DMS114 treated with DMSO at 0.1 percent for 48 hours (cell line): Measurements from ENCODE around the gene DIAPH1.

Experiments
- DNase-seq: peaks from one replicate; lab custom pipeline; 2025; ENCODE audit not compliant: unreplicated experiment; lab: John Stamatoyannopoulos, UW

Gene DIAPH1

GRCh38 chr5:141565826-141566570 is 52.8 kb downstream of the DIAPH1 start:
- no peak for DNase-seq

DNA sequence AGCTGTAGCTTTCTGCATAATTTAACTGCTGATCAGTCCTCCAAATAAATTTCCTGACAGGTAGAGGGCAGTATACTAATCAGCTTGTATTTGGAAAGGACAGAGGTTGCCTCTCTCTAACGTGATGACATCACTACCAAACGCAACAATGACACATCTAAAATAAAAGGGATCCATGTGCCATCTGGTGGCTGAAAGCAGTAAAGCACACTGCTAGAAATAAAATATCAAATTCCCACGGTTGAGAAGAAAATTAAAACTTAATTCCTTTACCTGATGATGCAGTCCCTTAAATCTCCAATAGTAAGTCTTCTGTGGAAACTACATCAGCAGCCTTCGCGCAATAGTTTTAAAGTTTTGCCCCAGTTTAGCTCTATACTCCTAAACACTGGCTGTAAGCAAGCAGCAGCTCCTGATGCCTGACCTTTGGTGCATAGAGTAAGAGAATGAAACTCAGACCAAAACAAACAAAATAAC is 54.5 kb downstream of the DIAPH1 start:
- peak; percentile 91 for DNase-seq

- DNase-seq: peak; percentile 11
Measured at GRCh38 chr5:141560725-141561483, 57.9 kb downstream of the DIAPH1 start.

DNA sequence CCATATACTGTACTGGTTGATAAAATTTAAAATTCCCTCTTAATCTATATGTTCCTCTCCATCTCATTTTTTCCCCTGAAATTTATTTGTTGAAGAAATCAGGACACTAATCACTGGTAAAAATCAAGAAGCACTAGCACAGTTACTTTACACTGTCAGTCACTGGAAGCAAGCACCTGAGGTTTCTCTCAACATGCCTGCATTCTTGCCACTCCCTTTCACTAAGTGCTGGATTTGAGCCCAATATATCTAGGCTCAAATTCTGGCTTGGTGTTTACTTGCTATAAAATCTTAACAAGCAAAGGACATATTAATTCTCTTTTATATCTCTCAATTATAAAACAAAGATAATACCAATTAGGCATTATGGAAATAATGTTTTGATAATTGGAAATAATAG is 58.6 kb downstream of the DIAPH1 start:
- DNase-seq: no peak

- no peak for DNase-seq
Measured at GRCh38 chr5:141559461-141559860, 59.3 kb downstream of the DIAPH1 start.

DNA sequence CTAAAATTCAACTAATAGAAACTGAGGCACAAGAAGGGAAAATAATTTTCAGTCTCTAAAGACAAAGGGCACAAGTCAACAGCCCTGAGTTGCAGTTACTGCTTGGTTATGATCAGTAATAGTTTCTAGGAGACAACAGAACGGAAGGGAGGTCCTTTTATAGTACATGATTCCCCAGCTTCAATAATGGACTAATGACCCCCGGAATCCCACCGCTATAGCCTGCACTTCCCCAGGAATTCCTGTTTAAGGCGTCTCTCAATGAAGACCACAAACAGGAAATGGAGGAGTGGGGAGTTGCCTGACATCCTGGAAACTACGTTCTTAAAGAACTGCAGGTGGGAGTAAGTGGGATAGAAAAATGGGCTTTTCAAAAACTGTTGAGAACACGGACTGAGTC is 60.6 kb downstream of the DIAPH1 start:
- DNase-seq: no peak

DNA sequence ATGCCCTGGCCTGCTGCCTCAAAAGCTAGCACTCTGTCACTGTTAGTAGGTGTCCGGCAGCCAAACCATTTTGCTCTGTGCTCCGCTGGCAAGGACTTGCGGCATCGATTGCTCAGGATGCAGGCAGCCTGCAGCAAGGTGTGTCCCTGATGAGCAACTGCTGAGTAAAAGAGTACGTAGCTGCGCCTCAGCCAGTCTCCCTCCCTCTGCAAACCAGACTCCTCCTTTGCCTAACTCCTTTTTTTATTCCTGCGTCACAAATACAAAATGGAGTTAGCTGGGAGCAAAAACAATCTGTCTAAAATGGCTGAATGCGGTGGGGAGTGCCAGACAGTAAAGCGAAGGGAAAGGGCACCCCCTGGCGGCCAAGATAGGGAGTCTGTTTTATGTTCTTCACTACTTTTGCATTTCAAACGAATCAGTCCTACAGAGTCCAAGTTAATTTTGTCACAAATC is 61.1 kb downstream of the DIAPH1 start:
- DNase-seq: peak; percentile 91

DNA sequence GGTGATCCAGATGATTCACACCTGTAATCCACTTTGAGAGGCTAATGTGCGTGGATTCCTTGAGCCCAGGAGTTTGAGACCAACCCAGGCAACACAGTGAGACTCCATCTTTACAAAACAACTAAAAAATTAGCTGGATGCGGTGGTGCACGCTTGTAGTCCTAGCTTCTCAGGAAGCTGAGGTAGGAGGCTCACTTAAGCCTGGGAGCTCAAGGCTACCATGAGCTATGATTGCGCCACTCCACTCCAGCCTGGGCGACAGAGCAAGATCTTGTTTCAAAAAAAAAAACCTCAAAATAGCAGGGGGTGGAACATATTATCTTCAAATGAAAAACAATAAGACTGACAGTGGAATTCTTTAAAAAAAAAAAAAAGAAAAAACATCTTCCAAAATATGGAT is 70.9 kb downstream of the DIAPH1 start:
- no peak for DNase-seq

DNA sequence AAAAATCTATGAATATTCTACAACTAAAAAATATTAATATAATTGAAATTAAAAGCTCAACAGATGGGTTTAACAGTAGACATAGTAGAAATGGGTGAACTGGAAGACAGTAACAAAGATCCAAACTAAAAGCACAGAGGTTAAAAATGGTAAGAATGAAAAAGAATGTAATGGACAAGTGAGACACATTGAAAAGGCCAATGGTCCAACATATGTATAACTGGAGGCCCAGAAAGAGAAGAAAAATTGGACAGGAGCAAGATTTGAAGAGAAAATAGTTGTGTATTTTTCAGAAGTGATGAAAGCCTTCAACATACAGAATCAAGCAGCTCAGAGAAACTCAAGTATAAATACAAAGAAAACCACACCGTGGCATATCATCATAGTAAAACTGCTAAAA is 71.3 kb downstream of the DIAPH1 start:
- no peak for DNase-seq

- no peak for DNase-seq
Measured at GRCh38 chr5:141543053-141543452, 75.7 kb downstream of the DIAPH1 start.

GRCh38 chr5:141534492-141535213 is 84.1 kb downstream of the DIAPH1 start:
- DNase-seq: no peak

DNA sequence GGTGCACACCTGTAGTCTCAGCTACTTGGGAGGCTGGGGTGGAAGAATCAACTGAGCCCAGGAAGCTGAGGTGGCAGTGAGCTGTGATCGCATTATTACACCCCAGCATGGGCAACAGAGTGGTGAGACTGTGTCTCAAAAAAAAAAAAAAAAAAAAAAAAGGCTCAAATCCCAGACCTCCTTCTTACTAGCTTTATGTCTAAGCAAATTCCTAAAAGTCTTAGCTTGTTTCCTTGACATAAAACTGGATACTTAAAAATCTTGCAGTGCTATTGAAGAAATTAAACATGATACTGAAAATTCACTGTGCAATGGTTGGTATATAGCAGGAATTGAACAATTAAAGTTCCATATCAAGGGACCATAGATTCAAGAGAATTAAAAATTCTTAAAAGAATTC is 84.9 kb downstream of the DIAPH1 start:
- DNase-seq: no peak

DNA sequence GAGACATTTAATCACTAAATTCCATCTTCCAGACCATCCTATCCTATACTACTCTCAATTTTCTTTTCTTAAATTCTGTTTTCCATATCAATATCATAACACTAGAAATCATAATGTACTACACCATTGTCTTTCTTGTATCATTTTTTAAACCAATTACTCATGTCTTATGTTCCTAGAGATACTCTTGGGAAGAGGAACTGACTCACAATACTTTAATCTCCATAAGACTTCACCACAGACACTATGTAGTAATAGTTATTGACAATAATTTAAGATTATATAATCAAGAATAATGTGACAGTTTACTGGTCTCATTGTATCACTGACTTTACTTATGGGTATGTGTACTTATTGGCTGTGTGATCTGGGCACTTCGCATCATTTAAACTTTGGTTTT is 86.1 kb downstream of the DIAPH1 start:
- DNase-seq: no peak

- no peak for DNase-seq
Measured at GRCh38 chr5:141529873-141530272, 88.9 kb downstream of the DIAPH1 start.

DNA sequence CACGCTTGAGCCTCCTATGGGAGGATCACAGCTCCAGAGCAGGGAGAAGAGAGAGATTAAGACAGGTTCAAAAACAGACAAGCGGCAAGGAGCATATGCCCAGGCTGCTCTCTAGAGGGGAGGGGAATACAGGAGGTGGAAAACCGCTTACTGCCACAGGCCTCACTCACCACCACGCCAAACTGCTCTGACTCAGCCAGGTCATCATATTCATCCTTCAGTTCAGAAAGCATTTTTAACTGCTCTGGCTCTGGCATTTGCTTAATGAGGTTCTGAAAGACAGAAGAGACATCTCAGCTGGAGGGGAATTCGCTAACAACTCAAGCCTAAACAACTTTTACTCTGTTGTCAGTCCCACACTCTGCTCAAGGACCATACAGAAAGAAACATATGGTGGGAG is 89.8 kb downstream of the DIAPH1 start:
- no peak for DNase-seq

DNA sequence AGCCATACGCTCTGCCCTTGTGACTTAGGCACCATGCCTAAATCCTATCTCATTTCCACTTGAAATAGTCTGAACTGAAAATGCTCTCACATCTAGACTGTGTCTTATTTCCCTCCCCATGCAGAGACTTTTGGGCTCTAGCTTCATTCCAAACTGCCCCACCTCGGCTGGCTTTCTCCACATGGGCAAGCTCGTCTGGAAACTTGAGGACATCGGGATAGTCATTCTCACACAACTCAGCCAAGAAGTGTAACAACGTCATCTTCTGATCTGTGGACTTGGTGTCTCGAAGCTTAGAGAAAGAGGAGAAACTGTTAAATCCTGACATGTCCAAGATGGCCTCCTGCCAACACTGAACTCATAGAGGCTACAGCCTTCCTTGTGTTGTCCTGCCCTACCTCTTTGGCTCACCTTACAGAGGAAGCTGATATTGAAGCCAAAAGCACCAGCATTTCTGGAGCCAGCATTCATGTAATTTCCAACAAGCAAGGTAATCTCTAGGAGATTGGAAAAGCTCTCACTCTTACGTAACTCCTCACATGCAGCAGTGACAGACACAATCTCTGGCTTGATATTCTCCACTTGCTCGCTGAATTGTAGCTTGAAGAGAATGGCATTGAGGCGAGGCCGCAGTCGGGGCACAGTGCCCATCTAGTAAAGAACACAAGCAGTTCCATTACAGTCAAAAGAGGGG is 90.4 kb downstream of the DIAPH1 start:
- DNase-seq: no peak

GRCh38 chr5:141527426-141527825 is 91.4 kb downstream of the DIAPH1 start:
- no peak for DNase-seq

GRCh38 chr5:141525653-141526052 is 93.1 kb downstream of the DIAPH1 start:
- no peak for DNase-seq

- DNase-seq: peak; percentile 82
Measured at GRCh38 chr5:141524604-141525597, 93.9 kb downstream of the DIAPH1 start.

DNA sequence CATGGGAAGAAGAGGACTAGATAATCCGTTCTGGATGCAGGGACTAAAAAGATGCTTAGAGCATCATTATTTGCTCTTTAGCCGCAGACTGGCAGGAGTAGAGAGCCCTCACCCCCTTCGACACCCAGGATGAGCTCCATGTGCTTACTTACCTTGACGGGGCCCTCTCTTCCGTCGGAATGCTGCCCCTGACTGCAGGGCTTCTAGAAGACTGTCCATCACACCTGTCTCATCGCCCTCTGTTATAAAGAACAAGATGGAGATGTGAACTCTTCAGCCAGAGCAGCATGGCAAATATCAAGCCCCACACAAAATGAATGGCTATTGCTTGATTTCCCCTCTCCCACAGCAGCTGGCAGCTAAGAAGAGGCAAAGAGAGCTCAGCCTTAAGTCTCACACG is 94.8 kb downstream of the DIAPH1 start:
- no peak for DNase-seq
